Activated B cell treated with CpG ODN at 0.5 μM for 24 hours (primary cell): ENCODE measurements around the gene ZMYND8. TPM values are rescaled to one million over a fixed set of nuclear protein-coding genes. Genes with fewer than 3 reads are reported as not detected.
"Not testable (repeated sequence)": the region's sequence is repeated elsewhere in the genome, so short reads cannot be mapped to it uniquely, and the experiment has no call there.

ENCODE experiments used
- ATAC-seq: fragments of 200-7000 bp; cut with Tn5 transposase; one replicate; pipeline ENCODE4 v1.10.0; 2021; ENCODE audit warnings: low read depth, mild to moderate bottlenecking, moderate library complexity
- CTCF ChIA-PET: fragments of 350-600 bp; sonication (Branson Sonifier 250); formaldehyde crosslinking; loops from one replicate; lab custom pipeline; 2021; ENCODE audit warnings: antibody characterized with exemption; lab: Charles Lee
- POLR2A ChIA-PET: fragments of 350-600 bp; sonication (Branson Sonifier 250); formaldehyde crosslinking; loops from one replicate; lab custom pipeline; 2021; ENCODE audit warnings: antibody characterized with exemption; lab: Charles Lee
- DNase-seq: peaks from one replicate; pipeline ENCODE4 v3.0.0; 2022
- H3K27ac Mint-ChIP-seq: one replicate; pipeline ENCODE4 v1.8.0; 2020; ENCODE audit warnings: mixed read lengths
- H3K27me3 Mint-ChIP-seq: one replicate; pipeline ENCODE4 v1.8.0; 2021; ENCODE audit warnings: mixed read lengths
- H3K36me3 Mint-ChIP-seq: one replicate; pipeline ENCODE4 v1.8.0; 2021; ENCODE audit warnings: low read depth, mixed read lengths
- H3K4me1 Mint-ChIP-seq: one replicate; pipeline ENCODE4 v1.8.0; 2021; ENCODE audit warnings: mixed read lengths
- H3K4me3 Mint-ChIP-seq: one replicate; pipeline ENCODE4 v1.8.0; 2020; ENCODE audit warnings: mild to moderate bottlenecking, mixed read lengths
- H3K9me3 Mint-ChIP-seq: one replicate; pipeline ENCODE4 v1.8.0; 2020; ENCODE audit warnings: mixed read lengths
- CTCF ChIP-seq: fragments of 200-600 bp; IDR thresholded peaks from one replicate; pipeline ENCODE4 v1.8.0; 2022; ENCODE audit warnings: antibody characterized with exemption, mild to moderate bottlenecking
- intact Hi-C: fragments of 100-400 bp; cut with micrococcal nuclease; formaldehyde crosslinking; loops from one replicate; pipeline ENCODE4 v1.15.1; 2024
- total RNA-seq: library from RNA; stranded (reverse); gene quantifications from 2 replicates; pipeline ENCODE4 v1.2.3, GENCODE V29; 2022

ZMYND8 gene
- total RNA-seq, 1 donor from 2014 or later, result 42.6 TPM

- DNase-seq (no peak), ATAC-seq (no peak)
- no peaks in the 10 kb centered on the region for H3K27me3 Mint-ChIP-seq
- ChIA-PET CTCF (interaction anchor here (0.9 to 2.2 kb wide), 5 partner anchors 9 to 381 kb away, joined by 3 to 13 read pairs (median 4); no protein-coding TSS in a partner anchor), POLR2A (interaction anchor here (0.5 kb wide), 1 partner anchor 359 kb away, joined by 3 read pairs; no protein-coding TSS in a partner anchor)
- TF ChIP-seq CTCF, result no peak
- intact Hi-C loops, result no loop called here
- no peaks in the 10 kb centered on the region for H3K9me3 Mint-ChIP-seq
- H3K4me1 Mint-ChIP-seq, result no peaks in the 10 kb centered on the region
- no peak overlapping the region for H3K4me3 Mint-ChIP-seq
- no peak overlapping the region for H3K27ac Mint-ChIP-seq
- peaks cover 92% of the 10 kb centered on the region for H3K36me3 Mint-ChIP-seq
Observed at GRCh38 chr20:47282864-47283263, 73.6 kb downstream of the ZMYND8 start.

DNA sequence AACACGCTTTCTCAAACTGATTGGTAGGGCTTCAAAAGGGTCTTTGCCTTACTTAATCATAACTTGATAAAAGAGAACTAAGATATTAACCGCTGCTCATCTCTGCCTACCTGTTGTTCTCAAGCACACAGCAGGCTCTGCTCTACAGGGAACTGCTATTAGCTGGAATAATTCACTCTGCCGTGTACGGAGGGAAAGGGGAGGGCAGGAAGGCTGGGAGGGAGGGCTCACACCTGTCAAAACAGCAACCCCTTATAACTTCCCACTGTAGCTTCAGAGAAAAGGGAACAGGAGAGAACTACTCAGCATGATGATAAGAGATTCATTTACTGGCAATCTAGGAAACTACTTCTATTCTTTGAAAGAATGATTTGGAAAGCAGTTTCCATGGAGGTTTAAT lies 75.1 kb downstream of the ZMYND8 start:
- no peak for TF ChIP-seq CTCF
- Mint-ChIP-seq H3K9me3 (no peaks in the 10 kb centered on the region), H3K4me1 (peaks cover 3% of the 10 kb centered on the region), H3K27ac (no peak overlapping the region), H3K4me3 (no peak overlapping the region), H3K27me3 (no peaks in the 10 kb centered on the region), H3K36me3 (peaks cover 87% of the 10 kb centered on the region)
- ChIA-PET POLR2A (interaction anchor here (0.6 kb wide), 1 partner anchor 399 kb away, joined by 3 read pairs; no protein-coding TSS in a partner anchor), CTCF (interaction anchor here (1.4 to 2.2 kb wide), 3 partner anchors 9 to 383 kb away, joined by 3 to 13 read pairs (median 11); no protein-coding TSS in a partner anchor)
- DNase-seq, result no peak
- intact Hi-C loops, result no loop called here
- no peak for ATAC-seq

GRCh38 chr20:47280668-47281067 lies 75.8 kb downstream of the ZMYND8 start:
- Mint-ChIP-seq H3K4me1 (peaks cover 3% of the 10 kb centered on the region), H3K36me3 (peaks cover 90% of the 10 kb centered on the region)
- intact Hi-C loops, result no loop called here

DNA sequence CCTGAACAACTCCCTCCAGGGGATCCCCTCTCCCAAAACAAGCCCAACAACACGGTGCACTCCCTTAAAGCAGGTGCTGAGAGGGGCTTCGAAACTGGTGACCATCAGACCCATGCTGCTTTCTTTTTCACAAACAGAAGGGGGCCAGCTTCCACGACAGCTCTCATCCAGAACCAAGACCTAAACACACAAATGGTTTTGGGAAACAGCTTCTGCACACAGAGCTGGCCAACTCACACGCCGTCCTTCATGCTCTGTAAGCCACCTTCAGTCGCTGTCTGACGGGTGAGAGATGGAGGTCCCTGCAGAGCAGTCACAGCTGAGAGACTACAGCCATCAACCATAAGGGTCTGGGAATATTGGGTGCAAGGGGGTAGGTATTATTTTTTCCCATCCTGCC lies 76.3 kb downstream of the ZMYND8 start:
- no peak for TF ChIP-seq CTCF
- CTCF ChIA-PET, result interaction anchor here (2.7 kb wide), 1 partner anchor 104 kb away, joined by 12 read pairs; no protein-coding TSS in a partner anchor
- no peak for ATAC-seq
- Mint-ChIP-seq H3K4me1 (peaks cover 3% of the 10 kb centered on the region), H3K36me3 (peaks cover 90% of the 10 kb centered on the region), H3K4me3 (no peak overlapping the region), H3K27ac (no peak overlapping the region), H3K9me3 (no peaks in the 10 kb centered on the region), H3K27me3 (no peaks in the 10 kb centered on the region)
- intact Hi-C loops, result no loop called here
- DNase-seq, result no peak
- POLR2A ChIA-PET, result no interaction called here

More at GRCh38 chr20:47280668-47281067, 75.8 kb downstream of the ZMYND8 start:
- no peak overlapping the region for H3K4me3 Mint-ChIP-seq
- no peak for DNase-seq
- ChIA-PET POLR2A (no interaction called here), CTCF (interaction anchor here (2.7 kb wide), 1 partner anchor 103 kb away, joined by 12 read pairs; no protein-coding TSS in a partner anchor)
- peak overlapping the region; percentile 57 for H3K27ac Mint-ChIP-seq
- no peak for ATAC-seq
- no peaks in the 10 kb centered on the region for H3K27me3 Mint-ChIP-seq
- no peaks in the 10 kb centered on the region for H3K9me3 Mint-ChIP-seq
- TF ChIP-seq CTCF, result no peak

DNA sequence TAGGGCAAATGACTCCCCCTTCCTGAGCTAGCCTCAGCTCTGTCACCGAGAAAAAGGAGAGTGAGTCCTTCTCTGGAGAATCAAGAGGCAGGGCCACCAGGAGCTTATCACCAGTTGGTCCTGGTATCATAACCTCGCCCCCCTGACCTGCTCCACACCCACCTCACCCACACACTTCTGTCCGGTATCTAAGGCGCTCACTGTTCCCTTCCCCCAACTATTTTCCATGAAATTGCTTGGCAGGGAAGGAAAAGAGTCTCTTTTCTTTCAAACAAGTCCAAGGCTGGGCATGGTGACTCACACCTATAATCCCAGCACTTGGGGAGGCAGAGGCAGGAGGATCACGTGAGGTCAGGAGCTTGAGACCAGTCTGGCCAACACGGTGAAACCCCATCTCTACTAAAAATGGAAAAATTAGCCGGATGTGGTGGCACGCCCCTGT lies 77.6 kb downstream of the ZMYND8 start:
- Mint-ChIP-seq H3K36me3 (peaks cover 87% of the 10 kb centered on the region), H3K27ac (peak overlapping the region; percentile 59), H3K4me3 (no peak overlapping the region), H3K4me1 (peaks cover 13% of the 10 kb centered on the region), H3K9me3 (no peaks in the 10 kb centered on the region), H3K27me3 (no peaks in the 10 kb centered on the region)
- POLR2A ChIA-PET, result no interaction called here
- CTCF ChIA-PET, result interaction anchor here (2.7 kb wide), 1 partner anchor 105 kb away, joined by 12 read pairs; no protein-coding TSS in a partner anchor
- DNase-seq (no peak), ATAC-seq (no peak)
- intact Hi-C loops, result no loop called here
- no peak for TF ChIP-seq CTCF

GRCh38 chr20:47277535-47277872 lies 79.0 kb downstream of the ZMYND8 start:
- DNase-seq, intact Hi-C loops, H3K27me3 Mint-ChIP-seq, H3K9me3 Mint-ChIP-seq, ATAC-seq, H3K4me3 Mint-ChIP-seq, POLR2A ChIA-PET: not testable (repeated sequence)
- peak overlapping the region; percentile 5 for H3K27ac Mint-ChIP-seq
- peaks cover 25% of the 10 kb centered on the region for H3K4me1 Mint-ChIP-seq
- CTCF ChIA-PET, result interaction anchor here (8.8 kb wide), 1 partner anchor 105 kb away, joined by 398 read pairs; no protein-coding TSS in a partner anchor
- H3K36me3 Mint-ChIP-seq, result peaks cover 82% of the 10 kb centered on the region
